GM12878 (cell line): ENCODE data around the gene GNB2.

Experiments
- ATF3 ChIP-seq: IDR thresholded peaks from 2 replicates; pipeline ENCODE4 v1.6.1; 2011; ENCODE audit warnings: low read depth, mild to moderate bottlenecking, low read length, moderate library complexity, borderline replicate concordance; ENCODE audit errors: extremely low read depth
- BCL11A ChIP-seq: IDR thresholded peaks from 2 replicates; pipeline ENCODE4 v1.6.1; 2011; ENCODE audit warnings: low read depth, low read length
- CBFB ChIP-seq: IDR thresholded peaks from 2 replicates; pipeline ENCODE4 v1.6.1; 2016; ENCODE audit warnings: antibody characterized with exemption, low read depth
- CEBPB ChIP-seq, 2 experiments: fragments of 150-350 bp in 1 of 2; IDR thresholded peaks; 2 replicates each; pipeline ENCODE4 v1.6.1; 2012 to 2014; ENCODE audit warnings: low read depth in 2 of 2, low read length in 2 of 2, borderline replicate concordance in 1 of 2, inconsistent platforms in 1 of 2
- CTCF ChIP-seq, 3 experiments: IDR thresholded peaks in 2 of 3; conservative IDR thresholded peaks in 1 of 3; 2 replicates each; pipeline ENCODE4 v1.5.1; 2011; ENCODE audit warnings: low read depth in 3 of 3, low read length in 3 of 3, mild to moderate bottlenecking in 3 of 3, control low read depth in 2 of 3, moderate library complexity in 2 of 3, inconsistent platforms in 1 of 3, mixed read lengths in 1 of 3; ENCODE audit not compliant: control insufficient read depth in 2 of 3, insufficient read depth in 1 of 3; ENCODE audit errors: extremely low read depth in 1 of 3
- ETV6 ChIP-seq, 2 experiments: fragments of 450-650 bp in 1 of 2; IDR thresholded peaks in 1 of 2; conservative IDR thresholded peaks in 1 of 2; 2 replicates each; pipeline ENCODE4 v1.6.1; 2014; ENCODE audit warnings: antibody characterized with exemption in 1 of 2, borderline replicate concordance in 1 of 2, low read depth in 1 of 2, mild to moderate bottlenecking in 1 of 2, moderate library complexity in 1 of 2
- IRF3 ChIP-seq: fragments of 450-650 bp; IDR thresholded peaks from 2 replicates; pipeline ENCODE4 v1.6.1; 2014; ENCODE audit warnings: mild to moderate bottlenecking
- NR2C2 ChIP-seq: IDR thresholded peaks from 2 replicates; pipeline ENCODE4 v1.6.1; 2011; ENCODE audit warnings: borderline replicate concordance, low read depth; ENCODE audit not compliant: control insufficient read depth, insufficient read length
- SIN3A ChIP-seq: IDR thresholded peaks from 2 replicates; pipeline ENCODE4 v1.6.1; 2012; ENCODE audit warnings: low read depth, low read length, improper control_type of control experiment
- SUZ12 ChIP-seq: fragments of 200-600 bp; sonication (generic); IDR thresholded peaks from one replicate; pipeline ENCODE4 v1.6.1; 2018; ENCODE audit warnings: antibody characterized with exemption, mild to moderate bottlenecking; ENCODE audit not compliant: unreplicated experiment
- TARDBP ChIP-seq: IDR thresholded peaks from 2 replicates; pipeline ENCODE4 v1.6.1; 2016; ENCODE audit warnings: borderline replicate concordance
- ZBTB11 ChIP-seq: fragments of 450-650 bp; formaldehyde crosslinking; IDR thresholded peaks from 2 replicates; pipeline ENCODE4 v1.5.0; 2022; ENCODE audit warnings: mild to moderate bottlenecking, missing genetic modification characterization
- ZBTB33 ChIP-seq: fragments of 450-650 bp; IDR thresholded peaks from 2 replicates; pipeline ENCODE4 v1.6.1; 2017; ENCODE audit warnings: mild to moderate bottlenecking

GRCh38 chr7:100711369-100711768 is 37.8 kb downstream of the GNB2 start:
- no peak for TF ChIP-seq CTCF (IDR thresholded peaks at IDR 0.05 in 2 of 3, conservative IDR thresholded peaks at IDR 0.05 in 1 of 3; ENCODE audit: control insufficient read depth in 2 of 3, extremely low read depth in 1 of 3, insufficient read depth in 1 of 3, low read depth in 3 of 3, low read length in 3 of 3)
- no peak for TF ChIP-seq ZBTB11 (CRISPR knock-in tag)
- no peak for TF ChIP-seq NR2C2
- TF ChIP-seq ZBTB33 = no peak
- no peak for TF ChIP-seq ETV6 (conservative IDR thresholded peaks at IDR 0.05 in 1 of 2, IDR thresholded peaks at IDR 0.05 in 1 of 2; ENCODE audit: borderline replicate concordance in 1 of 2, low read depth in 1 of 2)
- no peak for TF ChIP-seq ATF3
- TF ChIP-seq TARDBP = no peak
- no peak for TF ChIP-seq IRF3
- TF ChIP-seq CBFB = no peak
- no peak for TF ChIP-seq SUZ12
- no peak for TF ChIP-seq CEBPB (IDR thresholded peaks at IDR 0.05; ENCODE audit: borderline replicate concordance in 1 of 2, low read depth in 2 of 2, low read length in 2 of 2)
- no peak for TF ChIP-seq SIN3A
- TF ChIP-seq BCL11A = no peak
